ENCODE measurements around the gene DLX1. TPM values are rescaled to one million over a fixed set of nuclear protein-coding genes. Genes with fewer than 3 reads are reported as not detected.

Gene DLX1
- total and polyA plus RNA-seq, 12 donors: 0.11 to 1.4 (median 0.53) TPM; not detected in 5

DNA sequence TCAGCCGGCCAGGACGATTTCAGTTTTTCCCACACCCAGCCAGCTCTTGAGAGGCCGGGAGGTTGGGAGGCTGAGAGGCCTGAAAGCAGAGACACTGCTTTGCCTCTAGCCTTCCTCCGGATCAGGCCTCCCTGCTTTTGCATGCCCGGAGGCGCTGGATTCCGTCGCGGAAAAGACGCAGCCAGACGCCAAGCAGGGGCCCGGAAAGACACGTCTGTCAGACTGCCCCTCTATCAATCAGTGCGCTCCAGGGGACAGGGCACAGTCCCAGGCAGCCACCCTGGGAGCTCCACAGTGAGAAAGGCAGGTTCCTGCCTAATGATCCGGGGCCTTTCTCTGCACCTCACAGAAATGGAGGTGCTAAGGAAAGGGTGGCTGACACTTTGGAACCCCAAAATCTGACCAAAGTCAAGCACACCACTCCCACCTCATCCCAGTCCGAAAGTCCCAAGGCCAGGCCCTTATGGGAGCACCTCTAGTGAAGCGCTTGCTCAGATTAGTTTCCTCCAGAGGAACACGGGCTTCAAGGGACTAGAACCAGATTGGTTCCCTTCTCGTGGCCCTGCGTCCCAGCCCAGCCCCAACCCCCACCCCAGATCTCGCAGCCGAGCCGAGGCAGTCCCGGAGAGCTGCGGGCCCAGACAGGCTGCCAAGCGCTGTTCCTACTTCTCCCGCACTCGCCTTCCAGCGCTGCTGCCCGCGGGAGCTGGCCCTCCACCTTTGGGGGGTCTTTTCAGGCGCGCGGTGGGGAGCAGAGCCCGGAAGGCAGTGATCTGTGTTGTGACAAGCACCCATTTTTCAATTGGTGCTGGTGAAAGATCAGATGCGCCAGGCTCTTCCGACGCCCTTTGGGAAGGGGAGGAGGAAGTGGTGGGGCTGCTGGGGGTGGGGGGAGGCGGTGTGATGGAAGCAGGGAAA lies 5.0 kb downstream of the DLX1 start:
- no peak overlapping the region for H3K4me3 ChIP-seq
- peaks cover 12 to 21% of the 10 kb centered on the region in 2 donors for H3K4me1 ChIP-seq (replicated peaks in 1 of 2)
- no peaks in the 10 kb centered on the region for H3K36me3 ChIP-seq (replicated peaks in 1 of 2)
- no peaks in the 10 kb centered on the region for H3K9me3 ChIP-seq (replicated peaks in 1 of 3)
- TF ChIP-seq POLR2A (IDR thresholded peaks at IDR 0.05): no peak
- TF ChIP-seq CTCF (IDR thresholded peaks at IDR 0.05): no peak
- 11 to 15% (median 13%) methylated on average over 5 to 39 of the region's 39 CpGs for WGBS, 4 donors
- DNase-seq: no peak
- peaks cover 98% of the 10 kb centered on the region for H3K27me3 ChIP-seq
- H3K27ac ChIP-seq: peak overlapping the region in 1 of 5 donors; percentile 20
- intact Hi-C loops (cut with DNase I): no loop called here

GRCh38 chr2:172091000-172091641 lies 5.8 kb downstream of the DLX1 start:
- Histone ChIP-seq H3K27me3 (peaks cover 99% of the 10 kb centered on the region), H3K27ac (peak overlapping the region in 1 of 5 donors; percentile 20), H3K4me1 (replicated peaks in 1 of 2) (peaks cover 12 to 23% of the 10 kb centered on the region in 2 donors), H3K9me3 (replicated peaks in 1 of 3) (no peaks in the 10 kb centered on the region), H3K36me3 (replicated peaks in 1 of 2) (no peaks in the 10 kb centered on the region), H3K4me3 (no peak overlapping the region)
- TF ChIP-seq CTCF (IDR thresholded peaks at IDR 0.05) (no peak), POLR2A (IDR thresholded peaks at IDR 0.05) (no peak)
- DNase-seq: no peak
- 14 to 26% (median 24%) methylated on average over 13 of the region's 13 CpGs for WGBS, 4 donors
- intact Hi-C loops (cut with DNase I): no loop called here

- Histone ChIP-seq H3K27ac (no peak overlapping the region), H3K4me1 (replicated peaks in 1 of 2) (peaks cover 18 to 26% of the 10 kb centered on the region in 2 donors), H3K36me3 (replicated peaks in 1 of 2) (no peaks in the 10 kb centered on the region), H3K9me3 (replicated peaks in 1 of 3) (no peaks in the 10 kb centered on the region), H3K4me3 (no peak overlapping the region), H3K27me3 (peaks cover 99% of the 10 kb centered on the region)
- TF ChIP-seq POLR2A (IDR thresholded peaks at IDR 0.05) (no peak), CTCF (IDR thresholded peaks at IDR 0.05) (no peak)
- no peak for DNase-seq
- intact Hi-C loops (cut with DNase I): no loop called here
- WGBS, 4 donors: 22 to 33% (median 28%) methylated on average over 11 of the region's 11 CpGs
Observed at GRCh38 chr2:172091761-172092566, 6.7 kb downstream of the DLX1 start.
